Measurements from ENCODE around the gene CACNA2D3. TPM values are rescaled to one million over a fixed set of nuclear protein-coding genes. Genes with fewer than 3 reads are reported as not detected.
"Not testable (repeated sequence)": the region's sequence is repeated elsewhere in the genome, so short reads cannot be mapped to it uniquely, and the experiment has no call there.

Gene CACNA2D3
- total RNA-seq, 1 donor from 2014 or later = 1.3 TPM

GRCh38 chr3:54633444-54634121 is 511.2 kb downstream of the CACNA2D3 start:
- no peak overlapping the region for H3K4me3 ChIP-seq (ENCODE audit: low read depth, low read length)
- TF ChIP-seq, protein P1, sequence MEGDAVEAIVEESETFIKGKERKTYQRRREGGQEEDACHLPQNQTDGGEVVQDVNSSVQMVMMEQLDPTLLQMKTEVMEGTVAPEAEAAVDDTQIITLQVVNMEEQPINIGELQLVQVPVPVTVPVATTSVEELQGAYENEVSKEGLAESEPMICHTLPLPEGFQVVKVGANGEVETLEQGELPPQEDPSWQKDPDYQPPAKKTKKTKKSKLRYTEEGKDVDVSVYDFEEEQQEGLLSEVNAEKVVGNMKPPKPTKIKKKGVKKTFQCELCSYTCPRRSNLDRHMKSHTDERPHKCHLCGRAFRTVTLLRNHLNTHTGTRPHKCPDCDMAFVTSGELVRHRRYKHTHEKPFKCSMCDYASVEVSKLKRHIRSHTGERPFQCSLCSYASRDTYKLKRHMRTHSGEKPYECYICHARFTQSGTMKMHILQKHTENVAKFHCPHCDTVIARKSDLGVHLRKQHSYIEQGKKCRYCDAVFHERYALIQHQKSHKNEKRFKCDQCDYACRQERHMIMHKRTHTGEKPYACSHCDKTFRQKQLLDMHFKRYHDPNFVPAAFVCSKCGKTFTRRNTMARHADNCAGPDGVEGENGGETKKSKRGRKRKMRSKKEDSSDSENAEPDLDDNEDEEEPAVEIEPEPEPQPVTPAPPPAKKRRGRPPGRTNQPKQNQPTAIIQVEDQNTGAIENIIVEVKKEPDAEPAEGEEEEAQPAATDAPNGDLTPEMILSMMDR (conservative IDR thresholded peaks at IDR 0.05; ENCODE audit: low read depth, low read length) = no peak
- DNase-seq (ENCODE audit: low read depth) = no peak

GRCh38 chr3:54634122-54634469 is 511.7 kb downstream of the CACNA2D3 start:
- TF ChIP-seq, protein P1 (conservative IDR thresholded peaks at IDR 0.05; ENCODE audit: low read depth, low read length) = no peak
- H3K4me3 ChIP-seq (ENCODE audit: low read depth, low read length) = no peak overlapping the region
- no peak for DNase-seq (ENCODE audit: low read depth)

DNA sequence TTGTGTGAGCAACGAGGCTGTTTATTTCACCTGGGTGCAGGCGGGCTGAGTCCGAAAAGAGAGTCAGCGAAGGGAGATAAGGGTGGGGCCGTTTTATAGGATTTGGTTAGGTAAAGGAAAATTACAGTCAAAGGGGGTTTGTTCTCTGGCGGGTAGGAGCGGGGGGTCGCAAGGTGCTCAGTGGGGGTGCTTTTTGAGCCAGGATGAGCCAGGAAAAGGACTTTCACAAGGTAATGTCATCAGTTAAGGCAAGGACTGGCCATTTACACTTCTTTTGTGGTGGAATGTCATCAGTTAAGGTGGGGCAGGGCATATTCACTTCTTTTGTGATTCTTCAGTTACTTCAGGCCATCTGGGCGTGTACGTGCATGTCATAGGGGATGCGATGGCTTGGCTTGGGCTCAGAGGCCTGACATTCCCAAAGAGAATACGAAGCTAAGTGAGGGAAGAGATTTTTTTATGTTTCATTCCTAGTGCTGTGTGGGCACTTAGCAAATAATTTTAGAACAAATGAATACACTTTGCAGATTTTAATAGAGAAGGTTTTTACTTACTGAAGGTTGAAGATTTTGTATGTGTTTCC is 517.5 kb downstream of the CACNA2D3 start:
- DNase-seq (ENCODE audit: low read depth); H3K4me3 ChIP-seq (ENCODE audit: low read depth, low read length): not testable (repeated sequence)

GRCh38 chr3:54641226-54642014 is 519.1 kb downstream of the CACNA2D3 start:
- DNase-seq (ENCODE audit: low read depth) = no peak
- H3K4me3 ChIP-seq (ENCODE audit: low read depth, low read length) = no peak overlapping the region
- TF ChIP-seq, protein P1 (conservative IDR thresholded peaks at IDR 0.05; ENCODE audit: low read depth, low read length) = no peak

DNA sequence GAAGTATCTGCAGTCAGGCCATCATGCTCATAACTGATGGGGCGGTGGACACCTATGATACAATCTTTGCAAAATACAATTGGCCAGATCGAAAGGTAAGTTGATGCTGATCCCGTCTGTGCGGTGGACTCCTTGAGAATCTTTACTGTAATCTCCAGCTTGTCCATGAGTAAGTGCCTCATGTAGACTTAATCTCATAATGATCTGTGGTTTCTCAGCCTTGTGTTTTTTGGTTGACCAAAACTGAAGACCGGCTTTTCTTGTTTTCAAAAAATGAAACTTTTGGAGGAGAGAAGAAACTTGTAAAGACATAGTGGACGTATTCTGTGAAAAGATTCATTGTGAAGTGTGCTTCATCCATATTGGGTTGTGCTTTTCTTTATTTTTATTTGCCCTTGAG is 519.8 kb downstream of the CACNA2D3 start:
- TF ChIP-seq, protein P1 (conservative IDR thresholded peaks at IDR 0.05; ENCODE audit: low read depth, low read length) = no peak

GRCh38 chr3:54647721-54648120 is 525.4 kb downstream of the CACNA2D3 start:
- TF ChIP-seq, protein P1 (conservative IDR thresholded peaks at IDR 0.05; ENCODE audit: low read depth, low read length) = no peak
- H3K4me3 ChIP-seq (ENCODE audit: low read depth, low read length) = no peak overlapping the region
- DNase-seq (ENCODE audit: low read depth) = no peak

More for the DNA sequence above, 519.8 kb downstream of the CACNA2D3 start:
- no peak overlapping the region for H3K4me3 ChIP-seq (ENCODE audit: low read depth, low read length)
- DNase-seq (ENCODE audit: low read depth) = no peak

- TF ChIP-seq, protein P1 (conservative IDR thresholded peaks at IDR 0.05; ENCODE audit: low read depth, low read length) = no peak
- no peak overlapping the region for H3K4me3 ChIP-seq (ENCODE audit: low read depth, low read length)
- no peak for DNase-seq (ENCODE audit: low read depth)
Measured at GRCh38 chr3:54649551-54649950, 527.2 kb downstream of the CACNA2D3 start.

Measured in epithelial cell of proximal tubule (primary cell).